Mucosa of descending colon (tissue), 3 donors: Measurements from ENCODE around the gene SCNN1B. TPM values are rescaled to one million over a fixed set of nuclear protein-coding genes. Genes with fewer than 3 reads are reported as not detected.

Experiments used
- ATAC-seq: fragments of 200-7000 bp; cut with Tn5 transposase; one replicate; pipeline ENCODE4 v1.9.1; 2020; ENCODE audit warnings: mild to moderate bottlenecking, moderate library complexity
- DNase-seq, 3 donors: peaks; one replicate each; pipeline ENCODE4 v3.0.0-alpha.2; 2020
- H3K36me3 ChIP-seq: fragments of 200-600 bp; one replicate; pipeline ENCODE4 v1.8.0; 2021; ENCODE audit warnings: low read depth, mild to moderate bottlenecking
- H3K4me1 ChIP-seq: fragments of 200-600 bp; one replicate; pipeline ENCODE4 v1.8.0; 2021; ENCODE audit warnings: low read depth, mild to moderate bottlenecking
- H3K4me3 ChIP-seq: fragments of 200-600 bp; one replicate; pipeline ENCODE4 v1.8.0; 2021; ENCODE audit warnings: mild to moderate bottlenecking
- H3K9me3 ChIP-seq: fragments of 200-600 bp; one replicate; pipeline ENCODE4 v1.8.0; 2021; ENCODE audit warnings: mild to moderate bottlenecking
- intact Hi-C, 2 donors: fragments of 100-400 bp; cut with DNase I in 1 of 2; cut with micrococcal nuclease in 1 of 2; formaldehyde crosslinking; loops; one replicate each; pipeline versions ENCODE4 v1.11.0 to v1.11.1; 2022; cut with DNase I, micrococcal nuclease
- total RNA-seq, 3 donors: library from RNA; stranded (reverse); fragmentation: NEBNext Ultra II Directional in 2 of 3; extraction: Animal tissue kit (Norgen Biotek cat#: 25700) in 2 of 3; gene quantifications; one replicate each; pipeline versions ENCODE4 v1.2.1 to v1.2.4, GENCODE V29; 2021 to 2023
- TF ChIP-seq, protein P1 (sequence below): fragments of 200-600 bp; IDR thresholded peaks from one replicate; pipeline ENCODE4 v1.8.0; 2022; ENCODE audit warnings: antibody characterized with exemption, mild to moderate bottlenecking
- donor health status: DM: no; HTN: no; CAD: no; lungs with moderate emphysema.
- donor health status: DM: no; HTN: no; CAD: no.
- donor health status: DM: no; HTN: yes; CAD: no.

Gene SCNN1B
- total RNA-seq, 3 donors from 2014 or later = 164 to 452 (median 204) TPM

DNA sequence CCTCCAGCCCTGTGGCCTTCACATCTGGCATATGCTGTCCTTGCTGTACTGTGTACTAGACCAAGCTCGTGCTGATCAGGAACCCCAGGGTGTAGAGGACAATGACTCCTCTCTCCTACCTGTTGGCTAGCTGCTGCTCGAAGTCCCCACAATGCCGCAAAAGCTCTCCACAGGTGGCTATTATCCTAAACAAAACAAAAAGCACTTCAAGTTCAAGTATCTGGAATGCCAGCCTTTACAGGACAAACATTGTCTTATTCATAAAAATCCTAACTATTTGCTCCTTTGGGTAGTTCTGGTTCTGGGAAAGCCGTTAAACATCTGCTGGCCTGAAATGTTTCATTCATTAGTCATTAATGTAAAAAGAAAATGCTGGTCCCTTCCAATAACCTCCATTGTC is 108.1 kb downstream of the SCNN1B start:
- Histone ChIP-seq H3K4me3 (no peak overlapping the region), H3K9me3 (no peaks in the 10 kb centered on the region), H3K4me1 (peaks cover 4% of the 10 kb centered on the region), H3K36me3 (peaks cover 12% of the 10 kb centered on the region)
- TF ChIP-seq, protein P1, sequence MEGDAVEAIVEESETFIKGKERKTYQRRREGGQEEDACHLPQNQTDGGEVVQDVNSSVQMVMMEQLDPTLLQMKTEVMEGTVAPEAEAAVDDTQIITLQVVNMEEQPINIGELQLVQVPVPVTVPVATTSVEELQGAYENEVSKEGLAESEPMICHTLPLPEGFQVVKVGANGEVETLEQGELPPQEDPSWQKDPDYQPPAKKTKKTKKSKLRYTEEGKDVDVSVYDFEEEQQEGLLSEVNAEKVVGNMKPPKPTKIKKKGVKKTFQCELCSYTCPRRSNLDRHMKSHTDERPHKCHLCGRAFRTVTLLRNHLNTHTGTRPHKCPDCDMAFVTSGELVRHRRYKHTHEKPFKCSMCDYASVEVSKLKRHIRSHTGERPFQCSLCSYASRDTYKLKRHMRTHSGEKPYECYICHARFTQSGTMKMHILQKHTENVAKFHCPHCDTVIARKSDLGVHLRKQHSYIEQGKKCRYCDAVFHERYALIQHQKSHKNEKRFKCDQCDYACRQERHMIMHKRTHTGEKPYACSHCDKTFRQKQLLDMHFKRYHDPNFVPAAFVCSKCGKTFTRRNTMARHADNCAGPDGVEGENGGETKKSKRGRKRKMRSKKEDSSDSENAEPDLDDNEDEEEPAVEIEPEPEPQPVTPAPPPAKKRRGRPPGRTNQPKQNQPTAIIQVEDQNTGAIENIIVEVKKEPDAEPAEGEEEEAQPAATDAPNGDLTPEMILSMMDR = no peak
- intact Hi-C loops = no loop called here
- ATAC-seq (peak; percentile 44), DNase-seq (no peak)

DNA sequence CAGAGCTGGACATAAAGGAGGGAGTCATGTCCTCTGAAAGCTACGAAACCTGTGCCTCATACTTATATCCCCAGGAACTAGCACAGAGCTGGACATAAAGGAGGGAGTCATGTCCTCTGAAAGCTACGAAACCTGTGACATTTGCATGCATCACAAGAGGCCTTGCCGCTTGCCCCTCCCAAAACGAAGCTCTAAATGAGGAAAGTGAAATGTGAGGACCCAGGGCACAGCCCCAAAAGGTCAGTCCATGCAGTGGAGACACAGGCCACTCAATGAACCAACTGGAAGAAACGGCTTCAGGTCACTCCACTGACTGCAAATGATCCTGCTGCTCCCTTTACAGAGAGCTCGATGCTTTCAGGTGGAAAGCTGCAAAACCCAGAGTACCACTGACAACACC is 112.6 kb downstream of the SCNN1B start:
- intact Hi-C loops = no loop called here
- Histone ChIP-seq H3K4me3 (no peak overlapping the region), H3K4me1 (no peaks in the 10 kb centered on the region), H3K9me3 (no peaks in the 10 kb centered on the region), H3K36me3 (peaks cover 12% of the 10 kb centered on the region)
- no peak for ATAC-seq
- no peak for DNase-seq
- TF ChIP-seq, protein P1 = no peak

DNA sequence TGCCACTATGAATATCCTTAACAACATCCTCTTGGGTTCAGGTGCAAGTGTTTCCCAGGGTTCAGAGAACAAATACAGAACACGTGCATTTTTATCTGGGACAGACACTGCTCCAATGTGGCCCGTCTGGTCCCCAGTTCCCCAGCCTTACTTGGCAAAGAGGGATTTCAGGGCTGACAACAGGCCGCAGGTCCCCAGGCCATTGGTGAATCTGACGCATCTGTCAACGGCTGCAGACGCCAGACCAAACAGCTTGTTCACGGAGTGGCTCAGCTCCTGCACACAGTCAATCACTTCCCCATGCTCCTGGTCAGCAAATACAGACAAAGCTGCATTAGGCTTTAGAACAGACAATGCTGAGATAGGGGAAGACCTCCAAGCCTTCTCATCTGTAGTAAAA is 114.7 kb downstream of the SCNN1B start:
- Histone ChIP-seq H3K36me3 (peaks cover 11% of the 10 kb centered on the region), H3K4me3 (no peak overlapping the region), H3K4me1 (no peaks in the 10 kb centered on the region), H3K9me3 (no peaks in the 10 kb centered on the region)
- TF ChIP-seq, protein P1 = no peak
- peak; percentile 9 for ATAC-seq
- intact Hi-C loops = no loop called here
- no peak for DNase-seq

GRCh38 chr16:23420011-23420410 is 117.9 kb downstream of the SCNN1B start:
- H3K4me1 ChIP-seq = peaks cover 19% of the 10 kb centered on the region
- no peaks in the 10 kb centered on the region for H3K9me3 ChIP-seq
- TF ChIP-seq, protein P1 = no peak
- H3K36me3 ChIP-seq = no peaks in the 10 kb centered on the region
- no peak for DNase-seq
- no peak overlapping the region for H3K4me3 ChIP-seq
- no peak for ATAC-seq
- intact Hi-C loops = no loop called here

- TF ChIP-seq, protein P1 = no peak
- no peaks in the 10 kb centered on the region for H3K36me3 ChIP-seq
- no peak overlapping the region for H3K4me3 ChIP-seq
- H3K4me1 ChIP-seq = peaks cover 20% of the 10 kb centered on the region
- ATAC-seq (peak; percentile 93), DNase-seq (peak; percentile 59 to 85 (median 69))
- no peaks in the 10 kb centered on the region for H3K9me3 ChIP-seq
- intact Hi-C loops = no loop called here
Measured at GRCh38 chr16:23423496-23424049, 121.5 kb downstream of the SCNN1B start.
